ENCODE results near the gene SMR3A. TPM values are rescaled to one million over a fixed set of nuclear protein-coding genes. Genes with fewer than 3 reads are reported as not detected.

The SMR3A gene
- total and polyA plus RNA-seq, 9 of the 15 experiments (the other 6 are each of a cell fraction or from before 2014, with no cell fraction given) = not detected

- intact Hi-C loops (cut with micrococcal nuclease) = no loop called here
- no peak for ATAC-seq
- no peaks in the 10 kb centered on the region for H3K79me2 ChIP-seq (ENCODE audit: control insufficient read depth, insufficient read depth, low read length)
- 0% methylated on average over 2 of the region's 2 CpGs for WGBS (ENCODE audit: insufficient coverage, low coverage, missing lambda C conversion rate)
- no peaks in the 10 kb centered on the region for H3K36me3 ChIP-seq (ENCODE audit: control insufficient read depth, insufficient read depth, low read length)
- DNase-seq (ENCODE audit: extremely low read depth in 1 of 4, low spot score in 3 of 4) = no peak
- BruUV-seq (replicated peaks) = no TSS peak
- in situ Hi-C loops (cut with MboI) = no loop called here
- H3K9ac ChIP-seq (ENCODE audit: insufficient read depth in 1 of 2, low read depth in 2 of 2, low read length in 2 of 2) = no peak overlapping the region
- H3K9me1 ChIP-seq (ENCODE audit: control insufficient read depth, insufficient read depth, low read length) = no peaks in the 10 kb centered on the region
- CTCF ChIA-PET (ENCODE audit: low intra/inter-chr PET ratio) = no interaction called here
- H3K4me1 ChIP-seq (replicated peaks in 1 of 2; ENCODE audit: control insufficient read depth in 2 of 2, insufficient read depth in 2 of 2, low read length in 2 of 2) = no peaks in the 10 kb centered on the region
- no peaks in the 10 kb centered on the region for H3K9me3 ChIP-seq (replicated peaks; ENCODE audit: control insufficient read depth, insufficient read depth, low read depth, low read length)
- H4K20me1 ChIP-seq (replicated peaks; ENCODE audit: control insufficient read depth, insufficient read depth, low read length) = no peaks in the 10 kb centered on the region
- FAIRE-seq = no peak
- POLR2A ChIA-PET = no interaction called here
- no peak overlapping the region for H2AFZ ChIP-seq (ENCODE audit: low read depth, low read length)
- H3K27ac ChIP-seq (ENCODE audit: extremely low read depth, low read depth, low read length) = no peak overlapping the region
- no peak for TF ChIP-seq BRD4 (IDR thresholded peaks at IDR 0.05)
- TF ChIP-seq ZNF23 (CRISPR knock-in tag; IDR thresholded peaks at IDR 0.05) = no peak
- no peak for TF ChIP-seq SNRNP70 (optimal IDR thresholded peaks at IDR 0.05; ENCODE audit: low read depth, low read length)
- H3K4me3 ChIP-seq = no peak overlapping the region
- H3K27me3 ChIP-seq (ENCODE audit: control insufficient read depth in 2 of 2, insufficient read depth in 2 of 2, low read length in 2 of 2) = no peaks in the 10 kb centered on the region
- no peak overlapping the region for H3K4me2 ChIP-seq (ENCODE audit: insufficient read depth, low read length)
These were observed 31.7 kb downstream of the SMR3A start for GRCh38 chr4:70392057-70392776.

GRCh38 chr4:70397580-70397979 lies 37.0 kb downstream of the SMR3A start, which contains the start of gene OPRPN:
OPRPN (plus strand) TSS chr4:70397940; CDS start chr4:70399286, 1,346 bp downstream.
- H2AFZ ChIP-seq (ENCODE audit: low read depth, low read length) = no peak within 1 kb of the TSS
- no peak for DNase-seq (ENCODE audit: extremely low read depth in 1 of 4, low spot score in 3 of 4)
- H3K9ac ChIP-seq (ENCODE audit: insufficient read depth in 1 of 2, low read depth in 2 of 2, low read length in 2 of 2) = no peak within 1 kb of the TSS
- no peaks in the 10 kb centered on the region for H3K27me3 ChIP-seq (ENCODE audit: control insufficient read depth in 2 of 2, insufficient read depth in 2 of 2, low read length in 2 of 2)
- H4K20me1 ChIP-seq (replicated peaks; ENCODE audit: control insufficient read depth, insufficient read depth, low read length) = no peaks in the 10 kb centered on the region
- no peaks in the 10 kb centered on the region for H3K36me3 ChIP-seq (ENCODE audit: control insufficient read depth, insufficient read depth, low read length)
- H3K4me1 ChIP-seq (replicated peaks in 1 of 2; ENCODE audit: control insufficient read depth in 2 of 2, insufficient read depth in 2 of 2, low read length in 2 of 2) = no peaks in the 10 kb centered on the region
- no peak for ATAC-seq
- ChIA-PET POLR2A (no interaction called here), CTCF (ENCODE audit: low intra/inter-chr PET ratio) (no interaction called here)
- BruUV-seq (replicated peaks) = no TSS peak
- no peaks in the 10 kb centered on the region for H3K79me2 ChIP-seq (ENCODE audit: control insufficient read depth, insufficient read depth, low read length)
- H3K9me3 ChIP-seq (replicated peaks; ENCODE audit: control insufficient read depth, insufficient read depth, low read depth, low read length) = no peaks in the 10 kb centered on the region; the same call in 1 of the 2 replicates
- no peaks in the 10 kb centered on the region for H3K9me1 ChIP-seq (ENCODE audit: control insufficient read depth, insufficient read depth, low read length)
- intact Hi-C loops (cut with micrococcal nuclease) (no loop called here), in situ Hi-C loops (cut with MboI) (no loop called here)
- no peak for FAIRE-seq
- no peak within 1 kb of the TSS for H3K4me3 ChIP-seq
- no peak within 1 kb of the TSS for H3K27ac ChIP-seq (ENCODE audit: extremely low read depth, low read depth, low read length)
- TF ChIP-seq CBX1 (IDR thresholded peaks at IDR 0.05; ENCODE audit: low read depth) (no peak), GTF3C2 (IDR thresholded peaks at IDR 0.05; ENCODE audit: borderline replicate concordance, extremely low read depth, insufficient read length) (no peak), CREBBP (IDR thresholded peaks at IDR 0.05; ENCODE audit: low read depth, low read length) (no peak), ZNF184 (CRISPR knock-in tag; IDR thresholded peaks at IDR 0.05) (no peak), PHB (CRISPR knock-in tag; IDR thresholded peaks at IDR 0.05) (no peak), TAL1 (IDR thresholded peaks at IDR 0.05) (no peak), NR2F6 (CRISPR knock-in tag; IDR thresholded peaks at IDR 0.05) (no peak), ZBTB12 (CRISPR knock-in tag; IDR thresholded peaks at IDR 0.05) (no peak), CREM (IDR thresholded peaks at IDR 0.05; ENCODE audit: low read depth) (no peak), ZNF124 (CRISPR knock-in tag; IDR thresholded peaks at IDR 0.05) (no peak), MECOM (CRISPR knock-in tag; IDR thresholded peaks at IDR 0.05) (no peak), SMC3 (conservative IDR thresholded peaks at IDR 0.05; ENCODE audit: insufficient read depth, low read depth, low read length) (no peak)
- H3K4me2 ChIP-seq (ENCODE audit: insufficient read depth, low read length) = no peak within 1 kb of the TSS

Data from K562 (cell line).